SH-SY5Y (cell line): ENCODE results near the gene CPNE9.

Experiments used
- GATA2 ChIP-seq: IDR thresholded peaks from 2 replicates; pipeline ENCODE4 v1.6.1; 2011; ENCODE audit warnings: mild to moderate bottlenecking, low read depth, low read length
- GATA3 ChIP-seq: IDR thresholded peaks from 2 replicates; pipeline ENCODE4 v1.6.1; 2011; ENCODE audit warnings: low read depth, mild to moderate bottlenecking, low read length, moderate library complexity

DNA sequence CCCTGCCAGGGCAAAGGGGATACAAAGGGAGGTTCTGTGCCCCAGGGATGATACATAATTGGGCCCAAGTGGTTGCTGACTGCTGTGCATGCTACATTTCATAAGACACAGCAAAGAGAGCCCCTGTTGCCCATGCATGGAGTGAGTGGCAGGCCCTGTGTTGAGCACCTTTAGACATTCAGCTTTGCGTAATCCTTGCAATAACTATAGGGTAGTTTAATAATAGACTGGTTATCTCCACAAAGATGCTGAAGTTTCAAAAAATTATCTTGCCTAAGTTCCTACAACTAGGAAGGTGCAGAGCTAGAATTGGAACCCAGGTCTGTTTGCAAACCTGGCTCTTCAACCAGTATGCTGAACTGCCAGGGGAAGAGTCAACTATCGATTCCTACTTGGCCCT is 44.4 kb downstream of the CPNE9 start:
- TF ChIP-seq GATA3 (no peak), GATA2 (no peak)
